ENCODE measurements around the gene SEMA6A.

DNA sequence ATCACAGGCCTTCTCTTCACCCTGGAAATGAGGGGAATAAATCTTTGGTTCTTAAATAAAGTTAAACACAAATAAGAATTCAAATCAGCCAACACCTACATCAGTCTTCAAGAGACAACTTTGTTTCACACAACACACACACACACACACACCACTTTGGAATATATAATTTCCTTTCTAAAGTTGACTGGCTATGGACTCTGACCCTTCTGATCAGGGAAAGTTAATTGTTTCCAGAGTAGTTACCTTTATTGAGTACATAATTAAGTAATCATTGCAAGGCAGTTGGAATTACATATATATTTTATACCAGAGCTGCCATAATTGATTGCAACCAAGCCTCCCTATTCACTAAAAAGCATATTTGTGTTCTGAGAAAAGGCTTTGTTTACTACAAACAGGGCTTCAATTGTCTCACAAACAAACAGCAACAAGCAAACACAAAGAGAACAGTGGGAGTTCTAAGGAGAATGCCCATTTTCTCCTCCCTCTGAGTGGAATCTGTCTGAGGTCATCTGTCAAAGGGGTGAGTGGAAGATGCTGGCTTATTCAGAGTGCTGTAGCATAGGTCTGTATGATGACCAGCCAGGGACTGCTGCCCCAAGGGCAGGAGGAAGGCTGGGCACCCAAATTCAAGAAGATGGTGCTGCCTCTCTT lies 136.6 kb downstream of the SEMA6A start:
- TF ChIP-seq, protein P1, sequence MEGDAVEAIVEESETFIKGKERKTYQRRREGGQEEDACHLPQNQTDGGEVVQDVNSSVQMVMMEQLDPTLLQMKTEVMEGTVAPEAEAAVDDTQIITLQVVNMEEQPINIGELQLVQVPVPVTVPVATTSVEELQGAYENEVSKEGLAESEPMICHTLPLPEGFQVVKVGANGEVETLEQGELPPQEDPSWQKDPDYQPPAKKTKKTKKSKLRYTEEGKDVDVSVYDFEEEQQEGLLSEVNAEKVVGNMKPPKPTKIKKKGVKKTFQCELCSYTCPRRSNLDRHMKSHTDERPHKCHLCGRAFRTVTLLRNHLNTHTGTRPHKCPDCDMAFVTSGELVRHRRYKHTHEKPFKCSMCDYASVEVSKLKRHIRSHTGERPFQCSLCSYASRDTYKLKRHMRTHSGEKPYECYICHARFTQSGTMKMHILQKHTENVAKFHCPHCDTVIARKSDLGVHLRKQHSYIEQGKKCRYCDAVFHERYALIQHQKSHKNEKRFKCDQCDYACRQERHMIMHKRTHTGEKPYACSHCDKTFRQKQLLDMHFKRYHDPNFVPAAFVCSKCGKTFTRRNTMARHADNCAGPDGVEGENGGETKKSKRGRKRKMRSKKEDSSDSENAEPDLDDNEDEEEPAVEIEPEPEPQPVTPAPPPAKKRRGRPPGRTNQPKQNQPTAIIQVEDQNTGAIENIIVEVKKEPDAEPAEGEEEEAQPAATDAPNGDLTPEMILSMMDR (IDR thresholded peaks at IDR 0.05), result no peak
- TF ChIP-seq POLR2A (IDR thresholded peaks at IDR 0.05), result no peak
- TF ChIP-seq POLR2AphosphoS5 (IDR thresholded peaks at IDR 0.05), result no peak
- TF ChIP-seq EP300 (IDR thresholded peaks at IDR 0.05; ENCODE audit: low read depth), result no peak

All from transverse colon (tissue), 4 donors.